Measurements from ENCODE around the gene ETAA1.

The ETAA1 gene

DNA sequence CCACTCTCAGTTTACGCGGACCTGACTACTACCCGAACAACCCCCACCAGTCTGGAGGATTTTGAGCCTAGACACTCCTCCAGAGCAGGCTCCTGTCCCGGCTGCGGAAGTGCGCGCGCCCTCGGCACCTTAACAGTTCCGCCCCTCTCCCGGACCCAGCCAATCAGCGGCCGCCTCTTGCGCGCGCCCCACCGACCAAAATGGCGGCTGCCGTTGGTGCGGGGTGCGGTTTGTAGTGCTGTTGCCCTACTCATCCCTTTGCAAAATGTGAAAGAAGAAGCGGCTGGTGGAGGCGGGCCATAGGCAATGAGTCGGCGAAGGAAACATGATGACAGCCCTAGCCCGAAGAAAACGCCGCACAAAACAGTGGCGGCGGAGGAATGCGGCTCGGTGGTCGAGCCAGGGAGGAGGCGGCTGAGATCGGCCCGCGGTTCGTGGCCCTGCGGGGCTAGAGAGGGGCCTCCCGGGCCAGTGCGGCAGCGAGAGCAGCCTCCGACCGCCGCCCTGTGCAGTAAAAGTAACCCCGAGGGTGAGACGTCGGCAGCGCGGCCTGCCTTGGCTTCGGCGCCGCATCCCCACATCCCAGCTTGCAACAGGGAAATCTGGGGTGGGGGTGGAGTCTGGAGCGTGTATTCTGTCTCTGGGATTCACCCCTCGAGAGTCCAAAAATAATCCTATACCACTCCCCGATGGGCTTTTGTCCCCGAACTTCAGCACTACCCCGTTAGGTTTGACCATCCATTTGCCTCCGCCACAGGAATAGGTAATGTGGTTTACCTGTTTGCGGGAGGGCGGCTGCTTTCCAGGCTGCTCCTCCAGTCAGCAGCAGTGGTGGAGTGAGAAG is at the start of gene ETAA1:
TSS of gene ETAA1 (plus strand) at position 191 of the 844 bp plus-strand sequence. CDS start at position 307, 116 bp downstream.
- H3K4me3 ChIP-seq (ENCODE audit: low read depth, low read length), result peak within 1 kb of the TSS; percentile 88
- peak; percentile 93 for DNase-seq (ENCODE audit: low read depth)
- no peak for TF ChIP-seq CTCF (conservative IDR thresholded peaks at IDR 0.05; ENCODE audit: low read depth, low read length)

DNA sequence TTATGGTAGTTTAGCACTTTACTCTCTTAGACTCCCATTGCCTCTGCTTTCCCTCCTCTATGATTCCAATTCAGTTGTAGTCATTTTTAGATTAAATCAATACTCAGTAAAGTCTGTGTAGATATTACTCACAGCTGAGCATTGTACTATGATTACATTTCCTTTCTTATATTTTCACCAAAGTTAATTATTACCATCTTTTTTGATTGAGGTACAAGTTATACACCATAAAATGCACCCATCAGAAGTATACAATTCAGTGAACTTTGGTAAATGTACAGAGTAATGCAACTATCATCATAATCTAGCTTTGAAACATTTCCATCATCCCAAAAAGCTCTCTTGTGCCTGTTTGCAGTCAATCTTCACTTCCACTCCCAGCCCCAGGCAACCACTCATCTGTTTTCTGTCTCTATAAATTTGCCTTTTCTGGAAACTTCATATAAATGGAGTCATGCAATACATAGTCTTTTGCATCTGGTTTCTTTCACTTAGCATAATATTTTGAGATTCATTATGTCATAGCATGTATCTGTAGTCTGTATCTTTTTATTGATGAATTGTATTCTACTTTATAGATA is 30.2 kb upstream of the ETAA1 start:
- no peak overlapping the region for H3K4me3 ChIP-seq (ENCODE audit: low read depth, low read length)
- no peak for DNase-seq (ENCODE audit: low read depth)
- TF ChIP-seq CTCF (conservative IDR thresholded peaks at IDR 0.05; ENCODE audit: low read depth, low read length), result no peak

DNA sequence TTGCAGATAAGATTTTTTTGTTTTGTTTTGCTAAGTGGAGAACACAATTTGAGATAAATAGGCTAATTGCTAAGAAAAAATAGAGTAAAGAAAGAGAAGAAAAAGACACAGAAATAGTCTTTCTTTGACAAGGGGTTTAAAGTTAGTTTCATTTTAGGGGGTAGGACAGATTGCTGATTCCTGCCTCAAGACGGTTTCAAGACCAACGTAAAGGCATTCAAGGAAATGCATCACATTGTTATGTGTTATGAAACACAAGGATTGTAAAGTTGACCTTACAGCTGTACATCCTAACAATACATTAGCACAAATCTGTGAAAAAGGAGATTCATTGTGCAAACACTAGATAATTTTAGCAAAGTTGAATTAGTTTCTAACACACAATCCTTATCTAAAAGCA is 22.7 kb upstream of the ETAA1 start:
- H3K4me3 ChIP-seq (ENCODE audit: low read depth, low read length), result peak overlapping the region; percentile 15
- peak; percentile 48 for DNase-seq (ENCODE audit: low read depth)
- no peak for TF ChIP-seq CTCF (conservative IDR thresholded peaks at IDR 0.05; ENCODE audit: low read depth, low read length)

GRCh38 chr2:67374949-67375348 is 22.2 kb upstream of the ETAA1 start:
- TF ChIP-seq CTCF (conservative IDR thresholded peaks at IDR 0.05; ENCODE audit: low read depth, low read length), result no peak
- DNase-seq (ENCODE audit: low read depth), result no peak
- no peak overlapping the region for H3K4me3 ChIP-seq (ENCODE audit: low read depth, low read length)

GRCh38 chr2:67378555-67378954 is 18.6 kb upstream of the ETAA1 start:
- no peak for TF ChIP-seq CTCF (conservative IDR thresholded peaks at IDR 0.05; ENCODE audit: low read depth, low read length)
- no peak overlapping the region for H3K4me3 ChIP-seq (ENCODE audit: low read depth, low read length)
- DNase-seq (ENCODE audit: low read depth), result no peak

DNA sequence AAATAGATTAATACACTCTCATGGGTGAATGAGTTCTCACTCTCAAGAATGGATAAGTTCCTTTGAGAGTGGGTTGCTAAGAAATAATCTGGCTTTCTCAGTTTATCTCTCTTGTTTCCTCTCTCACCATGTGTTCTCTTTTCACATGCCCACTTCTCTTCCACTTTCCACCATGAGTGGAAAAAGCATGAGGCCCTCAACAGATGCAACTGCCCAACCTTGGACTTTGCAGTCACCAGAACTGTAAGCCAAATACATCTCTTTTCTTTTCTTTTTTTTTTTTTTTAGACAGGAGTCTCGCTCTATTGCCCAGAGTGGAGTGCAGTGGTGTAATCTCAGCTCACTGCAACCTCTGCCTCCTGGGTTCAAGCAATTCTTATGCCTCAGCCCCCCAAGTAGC is 18.1 kb upstream of the ETAA1 start:
- DNase-seq (ENCODE audit: low read depth), result no peak

More for the DNA sequence above, 18.1 kb upstream of the ETAA1 start:
- no peak overlapping the region for H3K4me3 ChIP-seq (ENCODE audit: low read depth, low read length)
- TF ChIP-seq CTCF (conservative IDR thresholded peaks at IDR 0.05; ENCODE audit: low read depth, low read length), result no peak

Data from choroid plexus epithelial cell (primary cell).